KMS-11 (cell line): ENCODE measurements around the gene TTC24.

Experiments used
- H2AFZ ChIP-seq: fragments of 200-600 bp; sonication (generic); 2 replicates; pipeline ENCODE4 v1.6.1; 2016; ENCODE audit warnings: antibody characterized with exemption, mixed run types, low read depth
- H3K27ac ChIP-seq: fragments of 200-600 bp; sonication (generic); 2 replicates; pipeline ENCODE4 v1.6.1; 2016; ENCODE audit warnings: mild to moderate bottlenecking, mixed run types
- H3K27me3 ChIP-seq: fragments of 200-600 bp; sonication (generic); 2 replicates; pipeline ENCODE4 v1.6.1; 2017; ENCODE audit warnings: mild to moderate bottlenecking, low read depth, mixed run types, moderate library complexity; ENCODE audit not compliant: insufficient read depth
- H3K36me3 ChIP-seq: fragments of 200-600 bp; sonication (generic); 2 replicates; pipeline ENCODE4 v1.6.1; 2017; ENCODE audit warnings: mild to moderate bottlenecking, mixed run types; ENCODE audit not compliant: insufficient read depth
- H3K4me1 ChIP-seq: fragments of 200-600 bp; sonication (generic); 2 replicates; pipeline ENCODE4 v1.6.1; 2016; ENCODE audit warnings: mild to moderate bottlenecking, low read depth, mixed run types; ENCODE audit not compliant: poor library complexity, severe bottlenecking
- H3K4me2 ChIP-seq: fragments of 200-600 bp; sonication (generic); 2 replicates; pipeline ENCODE4 v1.7.0; 2016; ENCODE audit warnings: mild to moderate bottlenecking, mixed run types
- H3K4me3 ChIP-seq: fragments of 200-600 bp; sonication (generic); IDR thresholded peaks from 2 replicates; pipeline ENCODE4 v1.6.1; 2017; ENCODE audit warnings: low read depth, low read length, mixed read lengths; ENCODE audit not compliant: insufficient read depth
- H3K79me2 ChIP-seq: fragments of 200-600 bp; sonication (generic); 2 replicates; pipeline ENCODE4 v1.6.1; 2016; ENCODE audit warnings: low read depth, mixed run types; ENCODE audit not compliant: insufficient read depth
- H3K9ac ChIP-seq: fragments of 200-600 bp; sonication (generic); 2 replicates; pipeline ENCODE4 v1.6.1; 2016; ENCODE audit warnings: mild to moderate bottlenecking, mixed run types
- H4K20me1 ChIP-seq: fragments of 200-600 bp; sonication (generic); 2 replicates; pipeline ENCODE4 v1.6.1; 2016; ENCODE audit warnings: mild to moderate bottlenecking, mixed run types; ENCODE audit not compliant: insufficient read depth
- CTCF ChIP-seq: fragments of 200-600 bp; sonication (generic); conservative IDR thresholded peaks from 2 replicates; pipeline ENCODE4 v1.6.1; 2017; ENCODE audit warnings: low read depth, mild to moderate bottlenecking, antibody characterized with exemption, low read length, moderate library complexity, mixed read lengths

TTC24 gene

GRCh38 chr1:156577550-156577949, 2.0 kb upstream of the TTC24 start:
- no peak for TF ChIP-seq CTCF
- H3K27me3 ChIP-seq = peaks cover 4% of the 10 kb centered on the region; the same call in 1 of the 2 replicates

GRCh38 chr1:156578055-156578454, 1.5 kb upstream of the TTC24 start:
- Histone ChIP-seq H3K27ac (no peak overlapping the region), H3K79me2 (no peaks in the 10 kb centered on the region), H3K9ac (no peak overlapping the region), H3K4me2 (no peak overlapping the region), H2AFZ (no peak overlapping the region), H3K36me3 (no peaks in the 10 kb centered on the region), H3K4me1 (no peaks in the 10 kb centered on the region), H4K20me1 (no peaks in the 10 kb centered on the region), H3K4me3 (no peak overlapping the region), H3K27me3 (peaks cover 4% of the 10 kb centered on the region; the same call in 1 of the 2 replicates)
- TF ChIP-seq CTCF = no peak

More at GRCh38 chr1:156577550-156577949, 2.0 kb upstream of the TTC24 start:
- Histone ChIP-seq H3K4me1 (peaks cover 3% of the 10 kb centered on the region), H2AFZ (no peak overlapping the region), H3K4me2 (no peak overlapping the region), H4K20me1 (no peaks in the 10 kb centered on the region), H3K4me3 (no peak overlapping the region), H3K9ac (no peak overlapping the region), H3K27ac (no peak overlapping the region), H3K36me3 (no peaks in the 10 kb centered on the region), H3K79me2 (no peaks in the 10 kb centered on the region)

- H2AFZ ChIP-seq = no peak overlapping the region
- no peak overlapping the region for H3K4me3 ChIP-seq
- H4K20me1 ChIP-seq = no peaks in the 10 kb centered on the region
- no peak for TF ChIP-seq CTCF
- H3K79me2 ChIP-seq = no peaks in the 10 kb centered on the region
- no peak overlapping the region for H3K9ac ChIP-seq
- no peak overlapping the region for H3K4me2 ChIP-seq
- H3K36me3 ChIP-seq = no peaks in the 10 kb centered on the region
- no peaks in the 10 kb centered on the region for H3K27me3 ChIP-seq
- peaks cover 11% of the 10 kb centered on the region for H3K4me1 ChIP-seq
- no peak overlapping the region for H3K27ac ChIP-seq
Observed at GRCh38 chr1:156581661-156582387, 2.3 kb downstream of the TTC24 start.

- Histone ChIP-seq H3K4me2 (no peak overlapping the region), H3K79me2 (no peaks in the 10 kb centered on the region), H3K4me1 (peaks cover 11% of the 10 kb centered on the region), H3K9ac (no peak overlapping the region), H3K36me3 (no peaks in the 10 kb centered on the region), H3K4me3 (no peak overlapping the region), H4K20me1 (no peaks in the 10 kb centered on the region), H3K27ac (no peak overlapping the region), H3K27me3 (no peaks in the 10 kb centered on the region), H2AFZ (no peak overlapping the region)
- TF ChIP-seq CTCF = 0 out of 2 replicates have a peak, but pooled peaks have one; percentile 16
Observed at GRCh38 chr1:156582388-156583017, 3.0 kb downstream of the TTC24 start.
